HCT116 (cell line): ENCODE results near the gene VAMP8. TPM values are rescaled to one million over a fixed set of nuclear protein-coding genes. Genes with fewer than 3 reads are reported as not detected.

Experiments
- ATAC-seq: fragments of 200-7000 bp; cut with Tn5 transposase; 2 replicates; pipeline ENCODE4 v1.9.1; 2020; ENCODE audit warnings: mild to moderate bottlenecking, moderate library complexity
- BruUV-seq: library from RNA; stranded (reverse); fragments of 400-500 nt; replicated peaks from 2 replicates; lab custom pipeline; 2021; lab: Mats Ljungman, UMichigan
- CTCF ChIA-PET: fragments of 300-600 bp; sonication (Branson Sonifier 250); formaldehyde crosslinking; loops from one replicate; lab custom pipeline; 2021; ENCODE audit warnings: antibody characterized with exemption; lab: Charles Lee
- POLR2A ChIA-PET: fragments of 300-600, 350-600 bp; sonication (Branson Sonifier 250); formaldehyde crosslinking; loops from one replicate; lab custom pipeline; 2021; ENCODE audit warnings: antibody characterized with exemption; lab: Charles Lee
- RAD21 ChIA-PET, 2 experiments: fragments of 300-600 bp; sonication (Branson Sonifier 250); formaldehyde crosslinking; loops; one replicate each; lab custom pipeline; 2023; ENCODE audit warnings: low total read pairs in 2 of 2; ENCODE audit not compliant: uncharacterized antibody in 2 of 2, unreplicated experiment in 2 of 2, low non-redundant PET in 1 of 2; lab: Charles Lee
- DNase-seq: peaks from one replicate; pipeline ENCODE4 v3.0.0-alpha.2; 2010; ENCODE audit warnings: low read depth, low spot score
- H2AFZ ChIP-seq: fragments of 200-600 bp; shearing (Covaris generic), sonication (generic); 2 replicates; pipeline ENCODE4 v1.6.1; 2017; ENCODE audit warnings: low read depth, mixed run types, mixed read lengths, antibody characterized with exemption, low read length; ENCODE audit not compliant: poor library complexity, severe bottlenecking
- H3K27ac ChIP-seq: 2 replicates; pipeline ENCODE4 v1.5.1; 2012; ENCODE audit warnings: low read depth, low read length
- H3K27me3 ChIP-seq: fragments of 200-600 bp; sonication (generic); 2 replicates; pipeline ENCODE4 v1.6.1; 2016; ENCODE audit warnings: mixed run types, low read length, mixed read lengths; ENCODE audit not compliant: insufficient read depth
- H3K36me3 ChIP-seq, 2 experiments: fragments of 200-500 bp in 1 of 2; fragments of 200-600 bp in 1 of 2; sonication (Bioruptor generic) in 1 of 2; sonication (generic) in 1 of 2; 2 replicates each; pipeline versions ENCODE4 v1.5.1 to v1.6.1; 2014 to 2016; ENCODE audit warnings: low read length in 2 of 2, inconsistent platforms in 1 of 2, mixed read lengths in 1 of 2, mixed run types in 1 of 2; ENCODE audit not compliant: insufficient read depth in 2 of 2, control insufficient read depth in 1 of 2
- H3K4me1 ChIP-seq, 2 experiments: fragments of 200-600 bp in 1 of 2; sonication (generic) in 1 of 2; 2 replicates each; pipeline versions ENCODE4 v1.5.1 to v1.6.1; 2012 to 2017; ENCODE audit warnings: low read length in 2 of 2, inconsistent platforms in 1 of 2, mild to moderate bottlenecking in 1 of 2, mixed read lengths in 1 of 2, mixed run types in 1 of 2, moderate library complexity in 1 of 2; ENCODE audit not compliant: insufficient read depth in 2 of 2, control insufficient read depth in 1 of 2
- H3K4me2 ChIP-seq: fragments of 200-600 bp; sonication (generic); 2 replicates; pipeline ENCODE4 v1.6.1; 2017; ENCODE audit warnings: mixed run types, low read length, mixed read lengths
- H3K4me3 ChIP-seq, 2 experiments: fragments of 200-600 bp in 1 of 2; sonication (generic) in 1 of 2; replicated peaks in 1 of 2; 2 replicates each; pipeline ENCODE4 v1.5.1; 2011 to 2016; ENCODE audit warnings: low read length in 2 of 2, control low read depth in 1 of 2, low read depth in 1 of 2, mild to moderate bottlenecking in 1 of 2, mixed read lengths in 1 of 2, mixed run types in 1 of 2
- H3K79me2 ChIP-seq: fragments of 200-600 bp; sonication (generic); 2 replicates; pipeline ENCODE4 v1.6.1; 2017; ENCODE audit warnings: mild to moderate bottlenecking, mixed run types, low read length, moderate library complexity, mixed read lengths; ENCODE audit not compliant: insufficient read depth
- H3K9ac ChIP-seq: fragments of 200-600 bp; sonication (generic); 2 replicates; pipeline ENCODE4 v1.6.1; 2016; ENCODE audit warnings: low read length, mixed read lengths
- H3K9me2 ChIP-seq: fragments of 200-600 bp; sonication (generic), shearing (Covaris generic); 2 replicates; pipeline ENCODE4 v1.6.1; 2017; ENCODE audit warnings: mixed run types, mild to moderate bottlenecking, moderate library complexity; ENCODE audit not compliant: insufficient read depth
- H3K9me3 ChIP-seq, 2 experiments: fragments of 200-500 bp in 1 of 2; fragments of 200-600 bp in 1 of 2; sonication (Bioruptor generic) in 1 of 2; sonication (generic) in 1 of 2; 2 replicates each; pipeline ENCODE4 v1.6.1; 2014 to 2017; ENCODE audit warnings: low read length in 2 of 2, mixed read lengths in 2 of 2, inconsistent platforms in 1 of 2, low read depth in 1 of 2, mild to moderate bottlenecking in 1 of 2, mixed run types in 1 of 2, moderate library complexity in 1 of 2; ENCODE audit not compliant: control insufficient read depth in 1 of 2, insufficient read depth in 1 of 2
- H4K20me1 ChIP-seq: fragments of 200-600 bp; sonication (generic), shearing (Covaris generic); 2 replicates; pipeline ENCODE4 v1.6.1; 2017; ENCODE audit warnings: mixed run types, mild to moderate bottlenecking, moderate library complexity; ENCODE audit not compliant: insufficient read depth
- CBX3 ChIP-seq: IDR thresholded peaks from 2 replicates; pipeline ENCODE4 v1.6.1; 2012; ENCODE audit warnings: low read depth
- CEBPB ChIP-seq: IDR thresholded peaks from 2 replicates; pipeline ENCODE4 v1.6.1; 2012; ENCODE audit warnings: low read depth
- EGR1 ChIP-seq: IDR thresholded peaks from 2 replicates; pipeline ENCODE4 v1.6.1; 2012; ENCODE audit warnings: low read depth
- ELF1 ChIP-seq: IDR thresholded peaks from 2 replicates; pipeline ENCODE4 v1.6.1; 2012; ENCODE audit warnings: low read depth, borderline replicate concordance
- EZH2phosphoT487 ChIP-seq: fragments of 200-600 bp; IDR thresholded peaks from 2 replicates; pipeline ENCODE4 v1.6.1; 2018; ENCODE audit warnings: antibody characterized with exemption, borderline replicate concordance
- FOSL1 ChIP-seq: IDR thresholded peaks from 2 replicates; pipeline ENCODE4 v1.6.1; 2012; ENCODE audit warnings: low read depth
- JUND ChIP-seq: IDR thresholded peaks from 2 replicates; pipeline ENCODE4 v1.6.1; 2012
- POLR2A ChIP-seq: IDR thresholded peaks from 2 replicates; pipeline ENCODE4 v1.7.0; 2011; ENCODE audit warnings: borderline replicate concordance; ENCODE audit not compliant: insufficient read depth, insufficient read length; ENCODE audit errors: extremely low read depth
- POLR2AphosphoS5 ChIP-seq: IDR thresholded peaks from 2 replicates; pipeline ENCODE4 v1.6.1; 2011; ENCODE audit warnings: mild to moderate bottlenecking, low read depth, low read length, moderate library complexity
- SIN3A ChIP-seq: IDR thresholded peaks from 2 replicates; pipeline ENCODE4 v1.6.1; 2012; ENCODE audit warnings: low read depth
- SRF ChIP-seq: IDR thresholded peaks from 2 replicates; pipeline ENCODE4 v1.6.1; 2012; ENCODE audit warnings: low read depth
- TCF7L2 ChIP-seq: IDR thresholded peaks from 2 replicates; pipeline ENCODE4 v1.7.0; 2011; ENCODE audit warnings: borderline replicate concordance, inconsistent platforms; ENCODE audit not compliant: insufficient read depth, insufficient read length; ENCODE audit errors: extremely low read depth
- YY1 ChIP-seq: IDR thresholded peaks from 2 replicates; pipeline ENCODE4 v1.6.1; 2011; ENCODE audit warnings: low read length, low read depth, moderate library complexity, mild to moderate bottlenecking; ENCODE audit not compliant: insufficient replicate concordance; ENCODE audit errors: extremely low read depth
- ZNF274 ChIP-seq: fragments of 200-500 bp; sonication (Bioruptor generic); IDR thresholded peaks from 2 replicates; pipeline ENCODE4 v1.6.1; 2014; ENCODE audit warnings: mild to moderate bottlenecking, low read depth, low read length, inconsistent platforms
- intact Hi-C: fragments of 100-400 bp; cut with micrococcal nuclease; formaldehyde crosslinking; loops from 2 replicates; pipeline ENCODE4 v1.10.0; 2022
- total RNA-seq: library from RNA; stranded (reverse); gene quantifications from one replicate; pipeline ENCODE4 v1.2.1, GENCODE V29; 2021; ENCODE audit not compliant: unreplicated experiment
- TF ChIP-seq, protein P1 (sequence below): IDR thresholded peaks from 2 replicates; pipeline ENCODE4 v1.6.1; 2012; ENCODE audit warnings: low read depth
- TF ChIP-seq, protein P2 (sequence below), 3 experiments: fragments of 200-600 bp in 1 of 3; sonication (generic) in 1 of 3; IDR thresholded peaks in 2 of 3; conservative IDR thresholded peaks in 1 of 3; 2 replicates each; pipeline ENCODE4 v1.5.1; 2012 to 2017; ENCODE audit warnings: low read depth in 2 of 3, low read length in 2 of 3, antibody characterized with exemption in 1 of 3, borderline replicate concordance in 1 of 3, control low read depth in 1 of 3, mild to moderate bottlenecking in 1 of 3, mixed read lengths in 1 of 3, mixed run types in 1 of 3, moderate library complexity in 1 of 3; ENCODE audit not compliant: insufficient read depth in 1 of 3

Gene VAMP8
- total RNA-seq, 1 experiment from 2014 or later: 52.6 TPM

- Histone ChIP-seq H3K79me2 (peaks cover 44% of the 10 kb centered on the region), H3K4me1 (peaks cover 14 to 34% of the 10 kb centered on the region in 2 experiments; a peak in 3 of 4 replicates), H3K4me3 (no peak overlapping the region), H3K9ac (no peak overlapping the region), H3K36me3 (peaks cover 14 to 18% of the 10 kb centered on the region in 2 experiments), H3K27ac (no peak overlapping the region), H3K9me3 (no peaks in the 10 kb centered on the region), H4K20me1 (peaks cover 17% of the 10 kb centered on the region), H3K27me3 (no peaks in the 10 kb centered on the region), H3K4me2 (peak overlapping the region; percentile 75; the same call in 1 of the 2 replicates), H2AFZ (no peak overlapping the region), H3K9me2 (no peaks in the 10 kb centered on the region)
- DNase-seq: no peak
- no peak for TF ChIP-seq SRF
- TF ChIP-seq EZH2phosphoT487: no peak
- TF ChIP-seq POLR2A: no peak
- no peak for TF ChIP-seq YY1
- no peak for TF ChIP-seq POLR2AphosphoS5
- TF ChIP-seq EGR1: no peak
- no peak for TF ChIP-seq CBX3
- TF ChIP-seq FOSL1: no peak
- TF ChIP-seq SIN3A: no peak
- no peak for TF ChIP-seq ZNF274
- TF ChIP-seq, protein P1, sequence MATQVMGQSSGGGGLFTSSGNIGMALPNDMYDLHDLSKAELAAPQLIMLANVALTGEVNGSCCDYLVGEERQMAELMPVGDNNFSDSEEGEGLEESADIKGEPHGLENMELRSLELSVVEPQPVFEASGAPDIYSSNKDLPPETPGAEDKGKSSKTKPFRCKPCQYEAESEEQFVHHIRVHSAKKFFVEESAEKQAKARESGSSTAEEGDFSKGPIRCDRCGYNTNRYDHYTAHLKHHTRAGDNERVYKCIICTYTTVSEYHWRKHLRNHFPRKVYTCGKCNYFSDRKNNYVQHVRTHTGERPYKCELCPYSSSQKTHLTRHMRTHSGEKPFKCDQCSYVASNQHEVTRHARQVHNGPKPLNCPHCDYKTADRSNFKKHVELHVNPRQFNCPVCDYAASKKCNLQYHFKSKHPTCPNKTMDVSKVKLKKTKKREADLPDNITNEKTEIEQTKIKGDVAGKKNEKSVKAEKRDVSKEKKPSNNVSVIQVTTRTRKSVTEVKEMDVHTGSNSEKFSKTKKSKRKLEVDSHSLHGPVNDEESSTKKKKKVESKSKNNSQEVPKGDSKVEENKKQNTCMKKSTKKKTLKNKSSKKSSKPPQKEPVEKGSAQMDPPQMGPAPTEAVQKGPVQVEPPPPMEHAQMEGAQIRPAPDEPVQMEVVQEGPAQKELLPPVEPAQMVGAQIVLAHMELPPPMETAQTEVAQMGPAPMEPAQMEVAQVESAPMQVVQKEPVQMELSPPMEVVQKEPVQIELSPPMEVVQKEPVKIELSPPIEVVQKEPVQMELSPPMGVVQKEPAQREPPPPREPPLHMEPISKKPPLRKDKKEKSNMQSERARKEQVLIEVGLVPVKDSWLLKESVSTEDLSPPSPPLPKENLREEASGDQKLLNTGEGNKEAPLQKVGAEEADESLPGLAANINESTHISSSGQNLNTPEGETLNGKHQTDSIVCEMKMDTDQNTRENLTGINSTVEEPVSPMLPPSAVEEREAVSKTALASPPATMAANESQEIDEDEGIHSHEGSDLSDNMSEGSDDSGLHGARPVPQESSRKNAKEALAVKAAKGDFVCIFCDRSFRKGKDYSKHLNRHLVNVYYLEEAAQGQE: no peak
- TF ChIP-seq JUND: no peak
- TF ChIP-seq TCF7L2: no peak
- TF ChIP-seq, protein P2, sequence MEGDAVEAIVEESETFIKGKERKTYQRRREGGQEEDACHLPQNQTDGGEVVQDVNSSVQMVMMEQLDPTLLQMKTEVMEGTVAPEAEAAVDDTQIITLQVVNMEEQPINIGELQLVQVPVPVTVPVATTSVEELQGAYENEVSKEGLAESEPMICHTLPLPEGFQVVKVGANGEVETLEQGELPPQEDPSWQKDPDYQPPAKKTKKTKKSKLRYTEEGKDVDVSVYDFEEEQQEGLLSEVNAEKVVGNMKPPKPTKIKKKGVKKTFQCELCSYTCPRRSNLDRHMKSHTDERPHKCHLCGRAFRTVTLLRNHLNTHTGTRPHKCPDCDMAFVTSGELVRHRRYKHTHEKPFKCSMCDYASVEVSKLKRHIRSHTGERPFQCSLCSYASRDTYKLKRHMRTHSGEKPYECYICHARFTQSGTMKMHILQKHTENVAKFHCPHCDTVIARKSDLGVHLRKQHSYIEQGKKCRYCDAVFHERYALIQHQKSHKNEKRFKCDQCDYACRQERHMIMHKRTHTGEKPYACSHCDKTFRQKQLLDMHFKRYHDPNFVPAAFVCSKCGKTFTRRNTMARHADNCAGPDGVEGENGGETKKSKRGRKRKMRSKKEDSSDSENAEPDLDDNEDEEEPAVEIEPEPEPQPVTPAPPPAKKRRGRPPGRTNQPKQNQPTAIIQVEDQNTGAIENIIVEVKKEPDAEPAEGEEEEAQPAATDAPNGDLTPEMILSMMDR (IDR thresholded peaks at IDR 0.05 in 2 of 3, conservative IDR thresholded peaks at IDR 0.05 in 1 of 3; ENCODE audit: borderline replicate concordance in 1 of 3, insufficient read depth in 1 of 3, low read depth in 2 of 3, low read length in 2 of 3): no peak
- TF ChIP-seq ELF1: no peak
- no peak for TF ChIP-seq CEBPB
- no TSS peak for BruUV-seq
- intact Hi-C loops: no loop called here
- POLR2A ChIA-PET: interaction anchor here (0.6 to 1.8 kb wide), 7 partner anchors 9 to 118 kb away, joined by 3 to 7 read pairs (median 3); partner anchors contain the start of genes GGCX and SH2D6
- CTCF ChIA-PET: interaction anchor here (1.7 kb wide), 1 partner anchor 12 kb away, joined by 3 read pairs; no protein-coding TSS in a partner anchor
- RAD21 ChIA-PET: interaction anchor here in 1 of 2 experiments (0.9 kb wide), 1 partner anchor 16 kb away, joined by 3 read pairs; no protein-coding TSS in a partner anchor
- no peak for ATAC-seq
Observed at GRCh38 chr2:85536479-85536878, 40.9 kb upstream of the VAMP8 start.
